Psoas muscle (tissue), 8 donors: ENCODE data around the gene ACTC1. TPM values are rescaled to one million over a fixed set of nuclear protein-coding genes. Genes with fewer than 3 reads are reported as not detected.

Experiments
- ATAC-seq, 4 donors: fragments of 200-7000 bp; cut with Tn5 transposase; one replicate each; pipeline ENCODE4 v1.9.1; 2020; ENCODE audit warnings: moderate library complexity in 3 of 4, mild to moderate bottlenecking in 2 of 4
- DNase-seq, 2 donors: peaks; one replicate each; pipeline ENCODE4 v3.0.0-alpha.2; 2020
- H3K27ac ChIP-seq: fragments of 200-600 bp; one replicate; pipeline ENCODE4 v1.8.0; 2022
- H3K27me3 ChIP-seq, 3 donors: fragments of 200-600 bp in 1 of 3; one replicate each; pipeline versions ENCODE4 v1.6.1 to v1.8.0; 2013 to 2022; ENCODE audit warnings: low read length in 2 of 3, mild to moderate bottlenecking in 2 of 3, moderate library complexity in 1 of 3; ENCODE audit not compliant: insufficient read depth in 3 of 3
- H3K36me3 ChIP-seq, 2 donors: fragments of 200-600 bp in 1 of 2; one replicate each; pipeline versions ENCODE4 v1.6.1 to v1.8.0; 2013 to 2022; ENCODE audit warnings: low read depth in 1 of 2, mild to moderate bottlenecking in 1 of 2, moderate library complexity in 1 of 2; ENCODE audit not compliant: insufficient read depth in 1 of 2
- H3K4me1 ChIP-seq: fragments of 200-600 bp; one replicate; pipeline ENCODE4 v1.8.0; 2022
- H3K4me3 ChIP-seq: fragments of 200-600 bp; one replicate; pipeline ENCODE4 v1.8.0; 2022; ENCODE audit warnings: mild to moderate bottlenecking
- H3K9me3 ChIP-seq: fragments of 200-600 bp; one replicate; pipeline ENCODE4 v1.8.0; 2022
- WGBS, 3 donors: extraction: QIAGEN DNeasy Blood & Tissue Kit; methylation state at CpG; one replicate each; pipeline versions ENCODE4 v1.1.6 to v1.1.7; 2013; 5-methylcytosine and 5-hydroxymethylcytosine counted together
- intact Hi-C, 2 donors: fragments of 100-400 bp; cut with DNase I; formaldehyde crosslinking; loops; one replicate each; pipeline versions ENCODE4 v1.11.0 to v1.14.2; 2022
- polyA plus RNA-seq, 3 donors: library from polyadenylated mRNA; stranded (reverse); fragments of 200-250 nt; gene quantifications; one replicate each; pipeline ENCODE4 v1.2.3, GENCODE V29; 2013
- total RNA-seq, 4 donors: library from RNA; stranded (reverse); fragmentation: NEBNext Ultra II Directional in 2 of 4; extraction: Animal tissue kit (Norgen Biotek cat#: 25700) in 2 of 4; gene quantifications; one replicate each; pipeline versions ENCODE4 v1.2.1 to v1.2.4, GENCODE V29; 2021 to 2023
- TF ChIP-seq, protein P1 (sequence below): fragments of 200-600 bp; IDR thresholded peaks from one replicate; pipeline ENCODE4 v1.8.0; 2022; ENCODE audit warnings: antibody characterized with exemption
- donor health status: healthy with polysubstance abuse.
- donor health status: DM: no; HTN: no; CAD: no; lungs with moderate emphysema.
- donor health status: Bipolar disorder and iron deficiency.
- donor health status: healthy.
- donor health status: DM: yes; HTN: yes; CAD: no.
- donor health status: DM: no; HTN: no; CAD: no.
- donor health status: DM: no; HTN: no; CAD: no.
- donor health status: DM: yes; HTN: yes; CAD: no.

Gene ACTC1
- total and polyA plus RNA-seq, 7 donors, result 33.5 to 3,379 (median 644) TPM

GRCh38 chr15:34789326-34789725 is 6.0 kb downstream of the ACTC1 start:
- no peak for DNase-seq
- H3K4me1 ChIP-seq, result peaks cover 7% of the 10 kb centered on the region
- 79 to 81% (median 80%) methylated on average over 7 of the region's 7 CpGs for WGBS, 3 donors
- H3K27ac ChIP-seq, result no peak overlapping the region
- no peak for ATAC-seq
- H3K9me3 ChIP-seq, result no peaks in the 10 kb centered on the region
- TF ChIP-seq, protein P1, sequence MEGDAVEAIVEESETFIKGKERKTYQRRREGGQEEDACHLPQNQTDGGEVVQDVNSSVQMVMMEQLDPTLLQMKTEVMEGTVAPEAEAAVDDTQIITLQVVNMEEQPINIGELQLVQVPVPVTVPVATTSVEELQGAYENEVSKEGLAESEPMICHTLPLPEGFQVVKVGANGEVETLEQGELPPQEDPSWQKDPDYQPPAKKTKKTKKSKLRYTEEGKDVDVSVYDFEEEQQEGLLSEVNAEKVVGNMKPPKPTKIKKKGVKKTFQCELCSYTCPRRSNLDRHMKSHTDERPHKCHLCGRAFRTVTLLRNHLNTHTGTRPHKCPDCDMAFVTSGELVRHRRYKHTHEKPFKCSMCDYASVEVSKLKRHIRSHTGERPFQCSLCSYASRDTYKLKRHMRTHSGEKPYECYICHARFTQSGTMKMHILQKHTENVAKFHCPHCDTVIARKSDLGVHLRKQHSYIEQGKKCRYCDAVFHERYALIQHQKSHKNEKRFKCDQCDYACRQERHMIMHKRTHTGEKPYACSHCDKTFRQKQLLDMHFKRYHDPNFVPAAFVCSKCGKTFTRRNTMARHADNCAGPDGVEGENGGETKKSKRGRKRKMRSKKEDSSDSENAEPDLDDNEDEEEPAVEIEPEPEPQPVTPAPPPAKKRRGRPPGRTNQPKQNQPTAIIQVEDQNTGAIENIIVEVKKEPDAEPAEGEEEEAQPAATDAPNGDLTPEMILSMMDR, result no peak
- H3K36me3 ChIP-seq, result peaks cover 0 to 32% of the 10 kb centered on the region in 2 donors
- intact Hi-C loops, result no loop called here
- H3K27me3 ChIP-seq, result peaks cover 0 to 2% (median 0%) of the 10 kb centered on the region in 3 donors
- H3K4me3 ChIP-seq, result no peak overlapping the region

DNA sequence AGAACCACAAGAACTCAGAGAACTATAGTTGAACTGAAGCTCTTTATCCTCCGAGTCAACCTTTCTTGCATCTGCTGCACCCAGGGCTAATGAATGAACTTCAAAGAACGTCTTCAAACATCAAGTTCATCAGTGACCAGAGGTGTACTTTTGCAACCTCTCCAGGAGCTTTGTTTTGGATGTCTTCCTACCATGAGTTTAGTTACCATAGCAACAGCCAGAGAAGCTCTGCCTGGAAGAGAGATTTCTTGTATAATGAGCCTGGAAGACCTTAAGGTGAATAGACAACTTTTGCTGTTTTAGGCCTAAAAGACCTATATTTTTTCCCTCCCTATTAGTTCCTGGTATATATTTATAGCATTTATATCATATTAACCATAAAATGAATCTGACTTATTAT is 9.1 kb downstream of the ACTC1 start:
- Histone ChIP-seq H3K36me3 (peaks cover 0 to 13% of the 10 kb centered on the region in 2 donors), H3K4me1 (no peaks in the 10 kb centered on the region), H3K27me3 (peaks cover 0 to 2% (median 0%) of the 10 kb centered on the region in 3 donors), H3K9me3 (no peaks in the 10 kb centered on the region), H3K27ac (no peak overlapping the region), H3K4me3 (no peak overlapping the region)
- DNase-seq, result no peak
- TF ChIP-seq, protein P1, result no peak
- 74 to 91% (median 82%) methylated on average over 2 of the region's 2 CpGs for WGBS, 3 donors
- intact Hi-C loops, result no loop called here
- no peak for ATAC-seq

GRCh38 chr15:34783991-34784390 is 11.4 kb downstream of the ACTC1 start:
- H3K9me3 ChIP-seq, result no peaks in the 10 kb centered on the region
- H3K4me1 ChIP-seq, result no peaks in the 10 kb centered on the region
- intact Hi-C loops, result no loop called here
- TF ChIP-seq, protein P1, result no peak
- H3K27ac ChIP-seq, result no peak overlapping the region
- ATAC-seq, result no peak
- no peak for DNase-seq
- no peak overlapping the region for H3K4me3 ChIP-seq
- H3K36me3 ChIP-seq, result no peaks in the 10 kb centered on the region
- H3K27me3 ChIP-seq, result no peaks in the 10 kb centered on the region

- intact Hi-C loops, result no loop called here
- TF ChIP-seq, protein P1, result no peak
Measured at GRCh38 chr15:34783431-34783830, 11.9 kb downstream of the ACTC1 start.

DNA sequence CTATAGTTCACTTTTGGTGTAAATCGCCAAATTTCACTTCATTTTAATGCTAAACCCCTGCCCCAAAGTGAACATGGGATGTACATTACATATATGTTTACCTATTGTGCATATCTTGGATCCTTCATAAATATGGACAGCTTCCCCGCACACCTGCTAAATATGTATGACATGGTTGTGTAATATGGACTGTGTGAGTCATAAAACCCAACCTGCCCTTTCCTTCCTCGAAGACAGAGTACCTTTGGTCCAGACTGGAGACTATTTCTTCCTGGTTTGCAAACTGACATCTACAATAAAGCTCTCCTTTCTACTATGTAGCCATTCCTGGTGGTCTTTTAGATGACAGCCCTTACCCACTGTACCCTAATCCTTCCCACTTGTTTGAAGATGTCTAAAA is 12.4 kb downstream of the ACTC1 start:
- intact Hi-C loops, result no loop called here

More at GRCh38 chr15:34783431-34783830, 11.9 kb downstream of the ACTC1 start:
- no peaks in the 10 kb centered on the region for H3K4me1 ChIP-seq
- DNase-seq, result no peak
- no peak overlapping the region for H3K27ac ChIP-seq
- no peaks in the 10 kb centered on the region for H3K36me3 ChIP-seq
- 93 to 97% (median 94%) methylated on average over 2 of the region's 2 CpGs for WGBS, 3 donors
- no peak for ATAC-seq
- no peaks in the 10 kb centered on the region for H3K9me3 ChIP-seq
- no peaks in the 10 kb centered on the region for H3K27me3 ChIP-seq
- H3K4me3 ChIP-seq, result no peak overlapping the region

More for the DNA sequence above, 12.4 kb downstream of the ACTC1 start:
- ATAC-seq (no peak), DNase-seq (no peak)
- TF ChIP-seq, protein P1, result no peak
- no peaks in the 10 kb centered on the region for H3K9me3 ChIP-seq
- H3K4me3 ChIP-seq, result no peak overlapping the region
- 85 to 94% (median 85%) methylated on average over 3 of the region's 3 CpGs for WGBS, 3 donors
- H3K4me1 ChIP-seq, result no peaks in the 10 kb centered on the region
- H3K27me3 ChIP-seq, result no peaks in the 10 kb centered on the region
- no peak overlapping the region for H3K27ac ChIP-seq
- no peaks in the 10 kb centered on the region for H3K36me3 ChIP-seq
